PFSK-1 (cell line): ENCODE results near the gene CXXC1.

Experiments used
- FOXP2 ChIP-seq: optimal IDR thresholded peaks from 2 replicates; pipeline ENCODE3; 2011; ENCODE audit warnings: borderline replicate concordance, control low read depth, inconsistent platforms; ENCODE audit not compliant: insufficient read depth; ENCODE audit errors: extremely low read length, extremely low read depth
- POLR2AphosphoS5 ChIP-seq: IDR thresholded peaks from 2 replicates; pipeline ENCODE4 v1.6.1; 2012; ENCODE audit warnings: low read depth, mild to moderate bottlenecking, control low read depth, low read length, moderate library complexity
- REST ChIP-seq, 2 experiments: IDR thresholded peaks; 2 replicates each; pipeline versions ENCODE4 v1.6.1 to v1.8.0; 2011 to 2012; ENCODE audit warnings: low read depth in 2 of 2, low read length in 2 of 2, control low read depth in 1 of 2, inconsistent platforms in 1 of 2, mild to moderate bottlenecking in 1 of 2, moderate library complexity in 1 of 2; ENCODE audit not compliant: insufficient read depth in 1 of 2
- SIN3A ChIP-seq: IDR thresholded peaks from 2 replicates; pipeline ENCODE4 v1.6.1; 2012; ENCODE audit warnings: mild to moderate bottlenecking, low read length, moderate library complexity, borderline replicate concordance; ENCODE audit not compliant: insufficient read depth
- TAF1 ChIP-seq: IDR thresholded peaks from 2 replicates; pipeline ENCODE4 v1.6.1; 2012; ENCODE audit warnings: low read length, control low read depth, borderline replicate concordance; ENCODE audit not compliant: insufficient read depth

The CXXC1 gene

DNA sequence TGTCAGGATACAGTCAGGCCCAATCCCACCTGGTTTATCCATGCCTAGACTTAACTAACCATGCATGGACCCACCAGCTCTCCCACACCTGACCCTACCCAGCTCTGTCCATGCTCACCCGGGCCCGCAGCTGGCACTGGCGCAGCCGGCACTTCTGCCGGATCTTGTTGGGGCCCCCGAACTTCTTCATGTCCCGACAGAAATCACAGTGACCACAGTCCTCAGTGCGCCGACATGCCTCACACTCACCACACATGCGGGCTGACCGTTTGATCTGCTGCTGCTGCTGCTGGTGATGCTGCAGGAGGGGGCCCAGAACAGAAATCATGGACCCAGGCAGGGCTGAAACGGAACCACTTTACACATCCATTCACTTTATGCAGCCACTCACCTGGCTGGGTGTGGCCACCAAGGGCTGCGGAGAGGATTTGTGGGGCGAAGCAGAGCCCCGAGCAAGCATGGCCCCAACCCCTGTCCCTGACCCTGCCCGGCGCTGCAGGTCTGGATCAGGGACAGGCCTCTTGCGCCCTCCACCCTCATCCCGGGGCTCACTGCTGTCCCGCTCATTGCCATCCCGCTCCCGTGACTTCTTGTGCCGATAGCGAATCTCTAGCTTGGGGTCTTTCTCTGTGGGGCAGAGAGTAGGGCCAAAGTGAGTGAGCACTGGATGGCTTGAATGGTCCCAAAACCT lies 1.7 kb downstream of the CXXC1 start:
- TF ChIP-seq REST (IDR thresholded peaks at IDR 0.05; ENCODE audit: insufficient read depth in 1 of 2, low read depth in 2 of 2, low read length in 2 of 2): no peak
- TF ChIP-seq FOXP2: no peak
- TF ChIP-seq SIN3A: no peak
- TF ChIP-seq POLR2AphosphoS5: no peak

DNA sequence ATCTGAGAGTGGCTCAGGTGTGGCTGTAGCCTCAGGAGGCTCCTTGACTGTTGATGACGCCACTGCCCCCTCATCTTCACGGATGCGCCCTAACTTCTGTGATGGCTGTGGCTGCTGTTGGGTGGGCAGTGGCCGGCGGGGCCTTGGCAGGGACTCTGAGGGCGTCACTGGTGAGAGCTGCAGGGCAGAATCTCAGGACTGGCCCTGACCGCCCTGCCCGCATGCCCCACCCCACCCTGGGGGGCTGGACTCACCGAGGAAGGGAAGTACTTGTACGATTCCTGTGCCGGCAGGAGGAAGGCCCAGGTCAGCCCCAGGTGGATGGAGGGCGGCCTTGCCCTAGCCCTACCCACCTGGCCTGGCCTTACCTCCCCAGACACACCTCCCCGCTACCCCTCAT lies 2.4 kb downstream of the CXXC1 start:
- TF ChIP-seq SIN3A (no peak), TAF1 (no peak), POLR2AphosphoS5 (no peak), FOXP2 (no peak), REST (IDR thresholded peaks at IDR 0.05; ENCODE audit: insufficient read depth in 1 of 2, low read depth in 2 of 2, low read length in 2 of 2) (no peak)

DNA sequence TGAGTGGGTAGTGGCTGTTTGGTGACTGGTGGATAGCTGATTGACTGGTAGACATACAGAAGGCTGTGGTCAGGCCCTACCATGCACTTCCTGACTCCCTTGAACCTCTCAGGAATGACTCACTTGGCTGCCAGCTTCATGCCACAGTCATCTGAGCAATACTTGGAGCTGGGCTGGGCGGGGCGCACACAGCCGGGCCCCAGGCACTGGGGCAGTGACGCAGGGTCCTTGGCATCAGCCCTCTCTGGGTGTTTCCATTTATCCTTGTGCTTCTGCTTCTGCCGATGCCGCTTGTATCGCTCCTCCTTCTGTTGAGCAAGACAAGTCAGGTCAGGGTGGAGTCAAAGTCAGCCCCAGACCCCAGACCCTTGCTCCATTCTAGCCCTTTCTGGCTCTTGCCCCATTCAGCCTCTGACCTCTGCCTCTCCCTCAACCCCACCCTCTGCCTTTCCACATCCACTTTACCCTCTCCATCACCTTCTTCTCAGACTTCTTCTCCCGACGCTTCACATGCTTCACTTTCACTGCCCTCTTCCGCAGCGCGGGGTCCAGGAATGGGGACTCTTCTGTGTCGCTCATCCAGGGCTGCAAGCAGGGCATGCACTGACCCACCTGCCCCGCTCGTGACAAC lies 3.1 kb downstream of the CXXC1 start:
- no peak for TF ChIP-seq TAF1
- TF ChIP-seq FOXP2: no peak
- TF ChIP-seq REST (IDR thresholded peaks at IDR 0.05; ENCODE audit: insufficient read depth in 1 of 2, low read depth in 2 of 2, low read length in 2 of 2): no peak
- no peak for TF ChIP-seq POLR2AphosphoS5
- no peak for TF ChIP-seq SIN3A

DNA sequence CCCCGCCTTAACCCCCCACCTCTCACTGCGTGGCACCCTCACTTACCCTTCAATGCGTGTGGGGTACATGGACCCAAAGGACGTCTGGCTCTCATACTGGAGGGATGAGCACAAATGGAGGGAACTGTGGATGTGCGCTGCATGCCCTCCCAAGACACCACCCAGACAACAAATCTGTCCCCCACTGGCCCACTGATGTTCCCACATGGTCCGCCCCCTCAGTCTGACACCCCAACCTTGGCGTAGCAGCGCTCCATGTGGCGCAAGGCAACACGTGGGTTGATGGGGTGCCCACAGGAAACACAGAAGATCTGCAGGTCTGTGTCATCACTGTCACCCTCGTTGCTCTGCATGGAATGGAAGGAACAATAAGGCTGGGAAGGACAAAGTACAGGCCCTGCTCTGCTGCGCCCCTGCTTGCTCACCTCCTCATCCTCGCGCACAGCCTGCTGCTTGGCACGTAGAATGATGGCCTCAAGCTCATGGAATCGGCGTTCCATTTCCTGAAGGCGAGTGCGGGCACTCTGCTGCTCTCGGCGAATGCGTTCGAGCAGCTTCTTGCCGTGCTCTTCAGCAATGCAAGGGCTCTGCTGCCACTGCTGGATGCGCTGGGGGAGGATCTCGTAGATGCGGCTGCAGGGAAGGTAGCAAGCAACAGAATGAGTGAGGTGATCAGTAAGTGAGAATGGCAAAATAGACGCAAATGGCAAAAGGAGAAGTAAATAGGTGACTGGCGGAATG lies 3.9 kb downstream of the CXXC1 start:
- TF ChIP-seq FOXP2 (no peak), POLR2AphosphoS5 (no peak), SIN3A (no peak), REST (IDR thresholded peaks at IDR 0.05; ENCODE audit: insufficient read depth in 1 of 2, low read depth in 2 of 2, low read length in 2 of 2) (no peak), TAF1 (no peak)
